PC-9 (cell line): ENCODE data around the gene MXRA8. TPM values are rescaled to one million over a fixed set of nuclear protein-coding genes. Genes with fewer than 3 reads are reported as not detected.

ENCODE experiments used
- BruUV-seq: library from RNA; stranded (reverse); fragments of 400-500 nt; replicated peaks from 2 replicates; lab custom pipeline; 2021; lab: Mats Ljungman, UMichigan
- CTCF ChIA-PET: fragments of 300-600 bp; sonication (Branson Sonifier 250); formaldehyde crosslinking; loops from one replicate; lab custom pipeline; 2022; ENCODE audit warnings: antibody characterized with exemption; lab: Charles Lee
- POLR2A ChIA-PET: fragments of 300-600 bp; sonication (Branson Sonifier 250); formaldehyde crosslinking; loops from one replicate; lab custom pipeline; 2022; ENCODE audit warnings: antibody characterized with exemption; ENCODE audit not compliant: unreplicated experiment; lab: Charles Lee
- DNase-seq, 2 experiments: peaks; one replicate each; pipeline versions ENCODE4 v3.0.0 to v3.0.0-alpha.2; 2015 to 2022; ENCODE audit warnings: mixed read lengths in 1 of 2
- H2AFZ ChIP-seq: fragments of 200-600 bp; sonication (generic); 2 replicates; pipeline ENCODE4 v1.8.1; 2017; ENCODE audit warnings: antibody characterized with exemption
- H3F3A ChIP-seq: fragments of 200-600 bp; sonication (generic); 2 replicates; pipeline ENCODE4 v1.8.1; 2017; ENCODE audit warnings: antibody characterized with exemption, mild to moderate bottlenecking, low read depth; ENCODE audit not compliant: insufficient read depth
- H3K27ac ChIP-seq: fragments of 200-600 bp; sonication (generic); 2 replicates; pipeline ENCODE4 v1.6.1; 2016; ENCODE audit warnings: mixed run types
- H3K27me3 ChIP-seq: fragments of 200-600 bp; sonication (generic); 2 replicates; pipeline ENCODE4 v1.6.1; 2016; ENCODE audit warnings: low read depth, mixed run types; ENCODE audit not compliant: insufficient read depth
- H3K36me3 ChIP-seq: fragments of 200-600 bp; sonication (generic); 2 replicates; pipeline ENCODE4 v1.6.1; 2016; ENCODE audit warnings: low read depth, mixed run types
- H3K4me1 ChIP-seq: fragments of 200-600 bp; sonication (generic); replicated peaks from 2 replicates; pipeline ENCODE4 v1.6.1; 2016; ENCODE audit warnings: mixed run types; ENCODE audit not compliant: insufficient read depth
- H3K4me2 ChIP-seq: fragments of 200-600 bp; sonication (generic); 2 replicates; pipeline ENCODE4 v1.6.1; 2017; ENCODE audit warnings: mixed run types
- H3K4me3 ChIP-seq: fragments of 200-600 bp; sonication (generic); 2 replicates; pipeline ENCODE4 v1.6.1; 2016; ENCODE audit warnings: mixed run types
- H3K79me2 ChIP-seq: fragments of 200-600 bp; sonication (generic); 2 replicates; pipeline ENCODE4 v1.6.1; 2017; ENCODE audit warnings: low read depth, mixed run types
- H3K9me2 ChIP-seq: fragments of 200-600 bp; sonication (generic); 2 replicates; pipeline ENCODE4 v1.8.1; 2017; ENCODE audit warnings: mild to moderate bottlenecking; ENCODE audit not compliant: insufficient read depth
- H3K9me3 ChIP-seq: fragments of 200-600 bp; sonication (generic); 2 replicates; pipeline ENCODE4 v1.8.1; 2016; ENCODE audit warnings: low read depth; ENCODE audit not compliant: insufficient read depth
- H4K20me1 ChIP-seq: fragments of 200-600 bp; sonication (generic); 2 replicates; pipeline ENCODE4 v1.8.1; 2017; ENCODE audit not compliant: insufficient read depth
- EZH2 ChIP-seq: fragments of 200-600 bp; sonication (generic); IDR thresholded peaks from 2 replicates; pipeline ENCODE4 v1.8.0; 2017; ENCODE audit warnings: antibody characterized with exemption, low read depth
- intact Hi-C: fragments of 100-400 bp; cut with micrococcal nuclease; formaldehyde crosslinking; loops from one replicate; pipeline ENCODE4 v1.10.0; 2022; ENCODE audit not compliant: unreplicated experiment
- total RNA-seq: library from RNA; stranded (reverse); gene quantifications from 2 replicates; pipeline ENCODE4 v1.2.3, GENCODE V29; 2021
- TF ChIP-seq, protein P1 (sequence below): fragments of 200-600 bp; sonication (generic); conservative IDR thresholded peaks from 2 replicates; pipeline ENCODE4 v1.6.1; 2017; ENCODE audit warnings: mixed run types, antibody characterized with exemption, mild to moderate bottlenecking, moderate library complexity

The MXRA8 gene
- total RNA-seq, 1 experiment from 2014 or later: 0.55 TPM

DNA sequence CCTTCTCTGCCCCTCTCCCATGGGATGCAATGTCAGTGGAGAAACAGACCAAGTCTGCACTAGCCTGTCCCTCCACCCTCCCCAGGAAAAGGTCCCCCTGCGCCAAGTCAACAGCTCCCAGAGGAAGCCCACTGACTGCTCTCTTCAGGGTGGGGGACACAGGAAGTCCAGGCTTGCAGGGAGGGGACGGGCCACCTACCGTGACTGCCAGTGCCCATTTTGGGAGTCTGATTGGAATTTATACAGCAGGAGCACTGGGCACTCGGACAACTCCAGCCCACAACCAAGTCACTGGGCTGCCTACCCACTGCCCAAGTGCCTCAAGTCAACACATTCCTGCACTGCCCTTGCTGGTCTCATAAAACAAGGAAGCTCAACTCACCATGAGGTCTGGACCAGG, 34.7 kb upstream of the MXRA8 start:
- intact Hi-C loops: no loop called here
- POLR2A ChIA-PET: no interaction called here
- Histone ChIP-seq H3K4me1 (peaks cover 10% of the 10 kb centered on the region), H3K9me2 (no peaks in the 10 kb centered on the region), H3K36me3 (peaks cover 60% of the 10 kb centered on the region), H2AFZ (no peak overlapping the region), H3K79me2 (peaks cover 35% of the 10 kb centered on the region), H3F3A (peaks cover 46% of the 10 kb centered on the region; the same call in 1 of the 2 replicates), H3K27me3 (no peaks in the 10 kb centered on the region), H3K4me3 (no peak overlapping the region), H3K9me3 (no peaks in the 10 kb centered on the region), H3K27ac (no peak overlapping the region), H3K4me2 (no peak overlapping the region), H4K20me1 (peaks cover 21% of the 10 kb centered on the region)
- CTCF ChIA-PET: no interaction called here
- TF ChIP-seq, protein P1, sequence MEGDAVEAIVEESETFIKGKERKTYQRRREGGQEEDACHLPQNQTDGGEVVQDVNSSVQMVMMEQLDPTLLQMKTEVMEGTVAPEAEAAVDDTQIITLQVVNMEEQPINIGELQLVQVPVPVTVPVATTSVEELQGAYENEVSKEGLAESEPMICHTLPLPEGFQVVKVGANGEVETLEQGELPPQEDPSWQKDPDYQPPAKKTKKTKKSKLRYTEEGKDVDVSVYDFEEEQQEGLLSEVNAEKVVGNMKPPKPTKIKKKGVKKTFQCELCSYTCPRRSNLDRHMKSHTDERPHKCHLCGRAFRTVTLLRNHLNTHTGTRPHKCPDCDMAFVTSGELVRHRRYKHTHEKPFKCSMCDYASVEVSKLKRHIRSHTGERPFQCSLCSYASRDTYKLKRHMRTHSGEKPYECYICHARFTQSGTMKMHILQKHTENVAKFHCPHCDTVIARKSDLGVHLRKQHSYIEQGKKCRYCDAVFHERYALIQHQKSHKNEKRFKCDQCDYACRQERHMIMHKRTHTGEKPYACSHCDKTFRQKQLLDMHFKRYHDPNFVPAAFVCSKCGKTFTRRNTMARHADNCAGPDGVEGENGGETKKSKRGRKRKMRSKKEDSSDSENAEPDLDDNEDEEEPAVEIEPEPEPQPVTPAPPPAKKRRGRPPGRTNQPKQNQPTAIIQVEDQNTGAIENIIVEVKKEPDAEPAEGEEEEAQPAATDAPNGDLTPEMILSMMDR: no peak
- TF ChIP-seq EZH2: no peak
- no TSS peak for BruUV-seq
- DNase-seq: no peak

DNA sequence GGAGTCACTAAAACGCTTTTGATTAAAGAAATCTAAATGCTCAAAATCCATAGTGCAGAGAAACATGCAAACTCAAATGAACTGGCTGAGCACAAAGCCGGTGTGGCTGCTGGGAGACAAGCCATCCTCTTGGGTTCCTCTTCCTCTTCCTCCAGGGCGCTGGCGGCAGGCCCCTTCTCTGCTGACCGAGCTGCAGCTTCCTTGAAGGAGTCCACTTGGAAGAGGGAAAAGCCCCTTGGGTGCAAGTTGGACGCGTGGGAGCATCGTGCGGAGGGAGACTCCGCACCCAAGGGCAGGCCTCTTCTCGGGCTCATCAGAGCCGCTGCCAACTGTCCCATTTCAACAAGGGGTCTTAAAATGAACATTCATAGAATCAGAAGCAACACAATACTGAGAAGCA, 32.9 kb upstream of the MXRA8 start:
- TF ChIP-seq, protein P1: no peak
- no peak for TF ChIP-seq EZH2
- Histone ChIP-seq H3K4me2 (no peak overlapping the region), H3K9me2 (no peaks in the 10 kb centered on the region), H2AFZ (no peak overlapping the region), H3K36me3 (peaks cover 54% of the 10 kb centered on the region), H3K9me3 (no peaks in the 10 kb centered on the region), H3K27ac (no peak overlapping the region), H3F3A (peaks cover 34% of the 10 kb centered on the region; the same call in 1 of the 2 replicates), H3K4me3 (no peak overlapping the region), H4K20me1 (peaks cover 20% of the 10 kb centered on the region), H3K79me2 (peaks cover 18% of the 10 kb centered on the region; the same call in 1 of the 2 replicates), H3K27me3 (no peaks in the 10 kb centered on the region), H3K4me1 (no peaks in the 10 kb centered on the region)
- intact Hi-C loops: no loop called here
- ChIA-PET CTCF (no interaction called here), POLR2A (no interaction called here)
- no peak for DNase-seq
- BruUV-seq: no TSS peak

DNA sequence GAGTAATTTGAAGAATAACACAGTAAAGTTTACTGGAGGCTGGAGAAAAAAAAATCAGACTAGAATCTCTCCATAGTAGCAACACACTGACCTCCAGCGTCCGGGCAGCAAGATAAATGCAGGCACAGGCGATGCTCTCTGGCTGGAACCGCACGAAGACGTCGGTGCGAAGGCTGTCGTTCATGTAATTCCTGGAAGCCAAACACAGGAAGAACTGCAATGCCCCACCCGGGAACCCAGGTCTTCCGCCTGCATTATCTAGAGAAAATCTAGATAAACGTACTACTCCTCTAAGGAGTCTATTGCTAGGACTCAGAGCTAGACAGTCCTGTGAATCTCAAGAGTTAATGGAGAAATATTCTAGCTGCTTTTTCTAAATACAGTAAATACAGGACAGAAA, 32.3 kb upstream of the MXRA8 start:
- peaks cover 14% of the 10 kb centered on the region; the same call in 1 of the 2 replicates for H3K79me2 ChIP-seq

More for the DNA sequence above, 32.3 kb upstream of the MXRA8 start:
- BruUV-seq: no TSS peak
- intact Hi-C loops: no loop called here
- Histone ChIP-seq H4K20me1 (peaks cover 18% of the 10 kb centered on the region), H3K36me3 (peaks cover 52% of the 10 kb centered on the region), H2AFZ (no peak overlapping the region), H3K9me2 (no peaks in the 10 kb centered on the region), H3K27ac (no peak overlapping the region), H3F3A (peaks cover 33% of the 10 kb centered on the region; the same call in 1 of the 2 replicates), H3K4me3 (no peak overlapping the region), H3K4me2 (no peak overlapping the region), H3K27me3 (no peaks in the 10 kb centered on the region), H3K9me3 (no peaks in the 10 kb centered on the region), H3K4me1 (no peaks in the 10 kb centered on the region)
- POLR2A ChIA-PET: no interaction called here
- CTCF ChIA-PET: no interaction called here
- TF ChIP-seq, protein P1: no peak
- no peak for TF ChIP-seq EZH2
- DNase-seq: no peak
